Activated T-cell treated with anti-CD3 and anti-CD28 coated beads, Interleukin-2, amount 50 U/mL, for 4 hours (primary cell): ENCODE measurements around the gene MRPL43. TPM values are rescaled to one million over a fixed set of nuclear protein-coding genes. Genes with fewer than 3 reads are reported as not detected.
"Not testable (repeated sequence)": the region's sequence is repeated elsewhere in the genome, so short reads cannot be mapped to it uniquely, and the experiment has no call there.

Experiments
- ATAC-seq, 2 donors: fragments of 200-7000 bp; cut with Tn5 transposase; one replicate each; pipeline ENCODE4 v1.10.0; 2021
- DNase-seq: peaks from one replicate; pipeline ENCODE4 v3.0.0-alpha.2; 2020
- H3K27me3 Mint-ChIP-seq: one replicate; pipeline ENCODE4 v1.8.0; 2021; ENCODE audit warnings: low read depth, mixed read lengths
- H3K36me3 Mint-ChIP-seq: one replicate; pipeline ENCODE4 v1.8.0; 2022; ENCODE audit warnings: mixed read lengths; ENCODE audit not compliant: insufficient read depth
- H3K4me1 Mint-ChIP-seq: one replicate; pipeline ENCODE4 v1.8.0; 2021; ENCODE audit warnings: low read depth, mixed read lengths
- H3K4me3 Mint-ChIP-seq: one replicate; pipeline ENCODE4 v1.8.0; 2021; ENCODE audit warnings: mild to moderate bottlenecking, moderate library complexity, mixed read lengths
- H3K9me3 Mint-ChIP-seq: one replicate; pipeline ENCODE4 v1.8.0; 2021; ENCODE audit warnings: mixed read lengths
- total RNA-seq, 3 donors: library from RNA; stranded (reverse); gene quantifications; one replicate each; pipeline ENCODE4 v1.2.1, GENCODE V29; 2021

Gene MRPL43
- total RNA-seq, 3 donors from 2014 or later: 68.8 to 76.3 (median 69.3) TPM

GRCh38 chr10:100976906-100977305 lies 10.4 kb downstream of the MRPL43 start:
- no peaks in the 10 kb centered on the region for H3K4me1 Mint-ChIP-seq
- H3K36me3 Mint-ChIP-seq: peaks cover 8% of the 10 kb centered on the region
- ATAC-seq (no peak), DNase-seq (no peak)
- H3K27me3 Mint-ChIP-seq: no peaks in the 10 kb centered on the region
- H3K9me3 Mint-ChIP-seq: no peaks in the 10 kb centered on the region
- no peak overlapping the region for H3K4me3 Mint-ChIP-seq

- H3K36me3 Mint-ChIP-seq, DNase-seq, H3K9me3 Mint-ChIP-seq, H3K4me3 Mint-ChIP-seq, ATAC-seq, H3K4me1 Mint-ChIP-seq, H3K27me3 Mint-ChIP-seq: not testable (repeated sequence)
Observed at GRCh38 chr10:100975397-100975796, 11.9 kb downstream of the MRPL43 start.

GRCh38 chr10:100972904-100973535 lies 14.3 kb downstream of the MRPL43 start:
- no peaks in the 10 kb centered on the region for H3K27me3 Mint-ChIP-seq
- no peak overlapping the region for H3K4me3 Mint-ChIP-seq
- peaks cover 11% of the 10 kb centered on the region for H3K4me1 Mint-ChIP-seq
- DNase-seq (no peak), ATAC-seq (no peak)
- no peaks in the 10 kb centered on the region for H3K9me3 Mint-ChIP-seq
- no peaks in the 10 kb centered on the region for H3K36me3 Mint-ChIP-seq

GRCh38 chr10:100972115-100972903 lies 15.0 kb downstream of the MRPL43 start:
- DNase-seq (no peak), ATAC-seq (no peak)
- H3K9me3 Mint-ChIP-seq: no peaks in the 10 kb centered on the region
- H3K27me3 Mint-ChIP-seq: no peaks in the 10 kb centered on the region
- H3K4me3 Mint-ChIP-seq: no peak overlapping the region
- H3K4me1 Mint-ChIP-seq: peaks cover 11% of the 10 kb centered on the region
- H3K36me3 Mint-ChIP-seq: peaks cover 2% of the 10 kb centered on the region

- no peak for ATAC-seq
- DNase-seq: no peak
- Mint-ChIP-seq H3K27me3 (no peaks in the 10 kb centered on the region), H3K4me3 (no peak overlapping the region), H3K4me1 (peaks cover 11% of the 10 kb centered on the region), H3K9me3 (no peaks in the 10 kb centered on the region), H3K36me3 (peaks cover 2% of the 10 kb centered on the region)
Observed at GRCh38 chr10:100970914-100971811, 16.1 kb downstream of the MRPL43 start.

- Mint-ChIP-seq H3K27me3 (no peaks in the 10 kb centered on the region), H3K36me3 (peaks cover 2% of the 10 kb centered on the region), H3K4me1 (peaks cover 11% of the 10 kb centered on the region), H3K4me3 (peak overlapping the region; percentile 48), H3K9me3 (no peaks in the 10 kb centered on the region)
- ATAC-seq (peak in 1 of 2 donors; percentile 30), DNase-seq (peak; percentile 30)
Observed at GRCh38 chr10:100970076-100970913, 17.0 kb downstream of the MRPL43 start.

- H3K4me3 Mint-ChIP-seq: peak within 1 kb of the TSS; percentile 67
- no peaks in the 10 kb centered on the region for H3K9me3 Mint-ChIP-seq
- peaks cover 11% of the 10 kb centered on the region for H3K4me1 Mint-ChIP-seq
- peak; percentile 41 for DNase-seq
- no peaks in the 10 kb centered on the region for H3K27me3 Mint-ChIP-seq
- ATAC-seq: peak; percentile 82 to 84
- peaks cover 2% of the 10 kb centered on the region for H3K36me3 Mint-ChIP-seq
Observed at GRCh38 chr10:100969187-100970075, 17.9 kb downstream of the MRPL43 start, which contains the start of gene SEMA4G. TSS of gene SEMA4G (plus strand) at chr10:100969504. CDS start at chr10:100972913, 3,409 bp downstream.

GRCh38 chr10:100968863-100969186 lies 18.5 kb downstream of the MRPL43 start:
- Mint-ChIP-seq H3K4me1 (peaks cover 11% of the 10 kb centered on the region), H3K27me3 (no peaks in the 10 kb centered on the region), H3K4me3 (peak overlapping the region; percentile 67), H3K36me3 (peaks cover 2% of the 10 kb centered on the region), H3K9me3 (no peaks in the 10 kb centered on the region)
- no peak for DNase-seq
- ATAC-seq: peak in 1 of 2 donors; percentile 20

GRCh38 chr10:100968062-100968736 lies 19.1 kb downstream of the MRPL43 start:
- DNase-seq: no peak
- H3K4me1 Mint-ChIP-seq: peaks cover 11% of the 10 kb centered on the region
- peaks cover 3% of the 10 kb centered on the region for H3K36me3 Mint-ChIP-seq
- H3K9me3 Mint-ChIP-seq: no peaks in the 10 kb centered on the region
- no peak for ATAC-seq
- peak overlapping the region; percentile 67 for H3K4me3 Mint-ChIP-seq
- no peaks in the 10 kb centered on the region for H3K27me3 Mint-ChIP-seq

GRCh38 chr10:100967332-100967731 lies 20.0 kb downstream of the MRPL43 start:
- Mint-ChIP-seq H3K36me3 (peaks cover 8% of the 10 kb centered on the region), H3K27me3 (no peaks in the 10 kb centered on the region), H3K4me3 (no peak overlapping the region), H3K9me3 (no peaks in the 10 kb centered on the region), H3K4me1 (peaks cover 11% of the 10 kb centered on the region)
- ATAC-seq (no peak), DNase-seq (no peak)

- Mint-ChIP-seq H3K27me3 (no peaks in the 10 kb centered on the region), H3K4me1 (peaks cover 11% of the 10 kb centered on the region), H3K9me3 (no peaks in the 10 kb centered on the region), H3K36me3 (peaks cover 8% of the 10 kb centered on the region), H3K4me3 (no peak overlapping the region)
- DNase-seq: no peak
- no peak for ATAC-seq
Observed at GRCh38 chr10:100966887-100967286, 20.4 kb downstream of the MRPL43 start.

GRCh38 chr10:100965820-100966219 lies 21.5 kb downstream of the MRPL43 start:
- no peaks in the 10 kb centered on the region for H3K9me3 Mint-ChIP-seq
- H3K4me3 Mint-ChIP-seq: no peak overlapping the region
- H3K4me1 Mint-ChIP-seq: peaks cover 11% of the 10 kb centered on the region
- H3K36me3 Mint-ChIP-seq: peaks cover 13% of the 10 kb centered on the region
- no peaks in the 10 kb centered on the region for H3K27me3 Mint-ChIP-seq
- DNase-seq: no peak
- no peak for ATAC-seq
